ENCODE measurements around the gene ERC2.

Gene ERC2

DNA sequence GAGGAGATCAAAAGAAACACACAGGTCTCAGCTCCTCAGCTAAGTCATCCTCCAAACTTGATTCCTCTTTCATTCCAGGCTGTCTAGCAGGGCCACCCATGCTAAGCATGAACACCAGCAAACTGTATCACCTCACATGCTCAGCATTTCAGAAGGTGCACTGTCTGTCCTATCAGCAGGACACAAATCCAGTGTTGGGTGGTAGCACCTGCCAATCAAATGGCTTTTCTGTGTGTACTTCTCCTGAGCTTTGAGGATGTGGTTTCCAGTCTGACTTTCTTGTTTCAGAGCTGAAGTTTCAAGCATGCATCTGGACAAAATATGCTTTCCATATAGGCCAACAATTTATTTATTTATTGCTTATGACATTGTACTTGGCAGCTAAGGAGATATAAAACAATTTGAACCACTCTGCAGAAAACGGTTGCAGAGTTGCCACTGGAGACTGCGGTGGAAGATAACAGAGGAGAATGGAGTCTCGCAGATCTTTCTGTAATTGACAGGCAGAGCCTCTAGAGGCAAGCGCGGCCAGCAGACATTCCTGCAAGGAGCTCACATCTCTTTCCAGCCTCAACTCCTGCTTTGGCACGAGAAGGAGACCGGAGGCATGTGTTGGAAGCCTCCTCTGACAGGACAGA is 814.0 kb downstream of the ERC2 start:
- no peak for DNase-seq

DNA sequence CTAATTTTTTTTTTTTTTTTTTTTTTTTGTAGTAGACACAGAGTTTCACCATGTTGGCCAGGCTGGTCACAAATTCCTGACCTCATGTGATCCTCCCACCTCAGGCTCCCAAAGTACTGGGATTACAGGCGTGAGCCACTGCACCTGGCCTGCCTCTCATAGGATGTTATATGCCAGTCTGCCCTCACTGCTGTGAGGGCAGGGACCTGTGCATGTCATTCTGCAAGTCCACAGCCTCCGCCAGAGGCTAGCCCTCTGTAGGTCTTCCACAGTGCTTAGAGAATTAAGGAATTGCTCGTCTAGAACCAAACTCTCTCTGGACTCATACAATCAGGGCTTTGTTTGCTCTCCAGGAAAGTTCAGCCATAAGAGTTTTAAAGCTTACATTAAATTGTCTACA is 817.3 kb downstream of the ERC2 start:
- DNase-seq, result no peak

DNA sequence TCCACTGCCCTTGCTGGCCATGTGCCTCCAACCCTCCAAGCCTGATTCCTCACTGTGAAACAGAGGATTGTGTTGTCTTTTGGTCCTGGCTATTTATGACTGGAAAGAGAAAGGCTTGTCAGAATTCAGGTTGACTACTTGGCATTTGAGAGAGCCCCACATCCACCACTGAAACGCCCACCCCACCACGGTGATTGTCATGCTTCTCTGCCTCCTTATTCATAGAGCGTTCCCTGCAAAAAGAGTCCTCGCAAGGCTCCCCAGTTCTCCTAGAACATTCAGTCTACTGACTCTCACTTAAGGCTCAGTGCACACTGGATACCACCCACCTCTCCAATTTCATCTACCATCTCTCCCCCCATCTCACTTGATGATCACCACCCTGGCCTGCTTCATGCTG is 818.3 kb downstream of the ERC2 start:
- DNase-seq, result no peak

DNA sequence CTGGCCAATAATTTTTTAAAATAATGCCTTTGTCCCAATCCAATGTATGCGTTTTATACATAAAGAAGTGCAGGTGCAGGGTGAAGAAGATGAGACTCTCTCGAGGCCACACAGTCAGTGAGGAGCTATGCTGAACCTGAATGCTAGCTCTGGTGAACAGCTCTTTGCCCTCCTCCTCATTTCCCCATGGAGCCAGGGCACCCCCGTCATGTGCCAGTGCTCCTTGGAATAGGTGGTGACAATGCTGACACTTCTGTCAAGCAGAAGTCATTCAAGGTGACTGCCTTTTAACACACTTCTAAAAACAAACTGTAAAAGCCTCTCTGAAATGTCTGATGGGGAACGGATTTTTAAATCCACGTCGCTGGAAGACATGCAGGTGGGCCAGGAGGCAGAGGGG is 818.7 kb downstream of the ERC2 start:
- no peak for DNase-seq

DNA sequence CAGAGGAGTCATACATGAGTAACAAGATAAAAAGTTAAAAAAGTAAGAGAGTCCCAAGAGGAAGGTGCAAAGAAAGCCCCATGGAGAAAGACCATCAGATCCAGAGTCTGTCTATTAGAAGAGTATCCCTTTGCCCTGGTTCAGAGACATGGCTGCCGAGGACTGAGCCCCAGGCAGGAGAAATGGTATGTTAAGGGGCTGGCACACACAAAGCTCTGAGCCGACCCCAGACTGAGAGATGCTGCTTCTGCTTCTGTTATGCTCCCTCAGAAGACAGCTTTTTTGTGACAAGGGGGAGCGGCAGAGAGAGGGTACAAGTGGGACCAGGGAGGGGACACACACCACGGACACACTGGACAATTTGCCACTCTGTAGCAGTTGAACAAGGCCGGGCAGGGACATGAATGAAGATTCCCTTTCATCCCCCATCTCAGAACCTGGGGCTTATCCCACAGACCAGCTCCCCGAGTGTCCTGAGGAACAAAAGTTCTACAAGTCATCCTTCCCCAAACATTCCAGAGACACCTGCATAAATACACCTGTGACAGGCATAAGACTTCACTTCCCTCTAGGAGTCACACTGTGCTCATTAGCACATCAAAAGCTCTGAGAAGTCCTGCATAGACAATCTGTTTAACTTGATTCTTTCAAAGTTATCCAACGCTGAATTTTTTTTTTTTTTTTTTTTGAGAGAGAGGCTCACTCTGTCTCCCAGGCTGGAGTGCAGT is 819.5 kb downstream of the ERC2 start:
- no peak for DNase-seq

DNA sequence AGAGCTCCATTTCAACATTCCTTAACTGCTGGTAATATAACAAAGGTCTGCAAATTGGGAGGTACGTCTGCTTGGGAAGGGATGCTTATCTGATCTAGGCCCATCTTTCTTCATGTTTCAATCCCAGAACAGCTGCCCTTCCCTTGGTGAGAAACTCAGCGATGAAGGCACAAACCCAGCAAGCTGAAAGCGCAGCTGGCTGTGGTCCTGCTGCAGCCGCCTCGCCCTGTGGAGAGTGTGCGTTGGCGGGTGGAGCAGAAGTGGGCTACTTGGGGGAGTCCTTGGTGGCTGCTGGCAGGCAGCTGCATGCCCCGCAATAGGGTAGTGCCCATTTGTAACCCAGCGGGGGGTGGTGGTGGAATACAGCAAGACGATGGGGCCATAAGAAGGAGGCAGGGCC is 820.6 kb downstream of the ERC2 start:
- no peak for DNase-seq

DNA sequence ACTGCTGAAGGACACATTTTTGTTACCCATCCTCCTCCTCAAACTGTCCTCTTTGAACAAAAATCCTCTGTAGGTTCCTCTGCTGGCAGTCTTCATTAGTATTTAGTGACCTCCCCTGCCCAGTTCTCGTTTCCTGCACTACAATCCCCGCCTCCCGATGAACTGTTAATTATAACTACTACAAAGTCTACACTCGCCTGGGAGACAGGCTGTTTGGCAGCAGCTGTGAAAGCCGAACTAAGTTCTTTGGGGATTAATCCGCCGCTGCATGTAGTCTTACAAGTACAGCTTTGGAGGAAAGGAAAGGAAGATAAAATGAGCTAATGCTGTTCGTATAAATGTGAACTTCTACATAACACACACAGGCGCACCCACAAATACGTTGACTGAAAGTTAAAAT is 821.2 kb downstream of the ERC2 start:
- no peak for DNase-seq

DNA sequence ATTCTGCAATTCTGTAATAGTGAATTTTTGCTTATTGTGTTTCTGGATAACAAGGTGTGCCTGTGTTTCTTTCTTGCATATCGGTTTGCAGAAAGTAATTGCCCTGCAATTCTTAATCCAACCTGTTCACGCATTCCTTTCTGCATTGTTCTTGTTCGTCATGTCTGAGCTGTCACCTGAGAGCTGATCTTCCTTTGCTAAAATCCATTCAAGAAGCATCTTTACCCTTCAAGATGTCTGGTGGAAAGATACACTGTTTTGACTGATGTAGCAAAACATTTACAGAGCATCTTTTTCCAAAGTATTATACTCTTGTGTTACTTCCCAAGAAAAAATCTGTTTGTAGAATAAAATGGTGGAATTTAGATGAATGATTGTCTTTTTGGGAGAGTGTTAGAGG is 822.1 kb downstream of the ERC2 start:
- no peak for DNase-seq

DNA sequence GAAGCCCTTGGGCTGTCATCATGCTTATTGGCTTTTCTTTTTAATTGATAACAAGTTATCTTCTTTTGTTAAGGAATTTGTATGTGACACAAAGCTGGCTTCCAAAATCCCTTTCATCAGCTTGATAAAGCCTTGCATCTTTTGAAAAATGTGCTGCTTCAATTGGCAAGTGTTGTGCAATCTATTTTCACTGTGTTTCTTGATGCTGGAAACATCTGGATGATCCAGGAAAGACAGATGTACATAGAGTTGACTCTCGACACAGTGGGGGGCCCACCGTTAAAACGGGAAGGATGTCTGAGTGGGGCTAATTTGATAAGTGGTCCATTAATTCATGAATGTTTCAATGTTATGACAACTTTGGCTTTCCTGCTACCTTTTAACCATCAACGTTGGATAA is 822.8 kb downstream of the ERC2 start:
- DNase-seq, result no peak

DNA sequence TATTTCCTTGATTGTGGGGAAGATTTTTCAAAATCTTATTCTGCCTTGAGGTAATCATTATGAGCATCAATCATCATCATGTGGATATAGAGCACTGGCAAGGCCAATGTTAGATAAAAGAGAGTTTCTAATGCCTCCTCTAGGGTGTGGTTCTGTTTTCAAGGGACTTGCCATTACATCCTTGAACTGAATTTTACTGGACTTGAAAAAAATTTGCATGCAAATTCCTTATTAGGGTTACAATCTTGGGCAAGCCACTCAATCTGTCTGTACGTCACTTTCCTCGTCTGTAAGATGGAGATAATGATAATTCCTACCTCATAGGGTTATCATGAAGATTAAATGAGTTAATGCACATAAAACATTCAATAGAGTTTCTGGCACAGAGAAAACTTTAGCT is 825.0 kb downstream of the ERC2 start:
- no peak for DNase-seq

DNA sequence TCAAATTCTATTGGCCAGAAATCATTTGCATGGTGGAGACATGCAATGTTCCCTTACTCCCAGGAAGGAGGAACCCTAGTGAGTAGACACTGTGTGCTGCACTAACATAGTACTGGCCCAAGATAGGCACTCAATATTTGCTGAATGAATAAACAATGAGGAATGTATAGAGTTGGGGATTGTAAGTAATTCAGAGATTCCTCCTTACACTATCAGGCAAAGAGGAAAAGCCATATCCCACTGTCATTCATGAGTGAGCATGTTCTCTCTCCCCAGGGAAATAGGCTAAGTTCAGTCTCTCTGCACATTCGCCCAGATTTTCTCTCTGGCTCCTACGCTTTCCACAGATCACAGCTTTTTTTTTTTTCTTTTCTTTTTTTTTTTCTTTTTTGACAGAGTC is 826.3 kb downstream of the ERC2 start:
- no peak for DNase-seq

DNA sequence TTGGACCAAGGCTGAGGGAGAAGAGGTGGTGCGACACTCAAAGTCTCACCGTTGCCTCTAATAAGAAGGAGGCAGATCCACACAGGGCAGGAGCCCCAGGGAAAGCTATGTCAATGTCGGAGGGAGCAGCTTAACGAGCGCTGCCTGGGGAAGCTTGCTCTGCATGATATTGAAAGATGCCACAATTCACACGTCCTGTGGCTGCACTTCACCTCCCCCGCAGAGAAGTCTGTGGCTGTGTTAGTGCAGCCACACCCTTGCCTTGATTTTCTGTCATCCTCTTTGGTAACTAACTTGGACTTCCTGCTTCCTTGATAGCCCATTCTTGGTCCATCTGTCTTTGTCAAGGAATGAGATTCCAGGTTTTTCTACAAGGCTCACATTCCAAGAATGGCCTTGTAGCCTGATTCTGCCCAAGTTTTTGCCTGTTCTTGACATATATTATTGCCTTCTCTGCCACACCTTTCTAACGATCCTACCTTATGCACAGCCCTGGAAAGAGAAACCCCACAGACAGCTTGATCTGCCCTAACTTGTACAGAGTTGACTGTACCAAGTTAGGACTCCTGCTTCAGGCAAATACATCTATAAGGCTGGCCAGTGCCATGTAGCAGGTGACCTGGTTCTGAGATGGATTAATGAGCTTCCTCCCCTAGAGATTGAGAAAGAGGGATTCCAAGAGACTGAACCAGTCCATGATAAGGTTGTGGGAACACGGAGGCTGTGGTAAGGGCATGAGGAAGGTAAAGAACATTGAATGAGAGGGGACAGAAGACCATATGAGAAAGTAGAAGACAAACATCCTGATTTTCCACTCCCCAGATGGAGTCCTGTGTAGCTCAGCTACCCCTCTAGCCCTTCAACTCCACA is 828.1 kb downstream of the ERC2 start:
- no peak for DNase-seq

DNA sequence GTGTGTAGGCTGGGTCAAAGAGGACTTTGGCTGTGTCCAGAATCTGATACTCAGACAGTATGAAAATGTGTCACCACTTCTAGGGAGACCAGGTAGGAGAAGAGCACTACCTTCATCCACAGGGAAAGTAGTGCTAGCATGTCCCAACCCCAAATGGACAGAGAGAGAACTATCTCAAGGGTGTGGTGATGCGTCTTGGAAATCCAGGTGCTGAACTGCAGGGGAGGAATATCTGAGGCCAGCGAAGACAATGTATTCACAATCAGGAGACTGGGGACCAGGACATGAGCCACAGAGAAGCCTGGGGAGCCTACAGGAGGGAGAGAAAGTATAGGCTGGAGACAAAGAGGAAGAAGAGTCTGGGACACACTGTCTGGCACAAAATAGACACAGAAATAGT is 829.1 kb downstream of the ERC2 start:
- DNase-seq, result no peak

DNA sequence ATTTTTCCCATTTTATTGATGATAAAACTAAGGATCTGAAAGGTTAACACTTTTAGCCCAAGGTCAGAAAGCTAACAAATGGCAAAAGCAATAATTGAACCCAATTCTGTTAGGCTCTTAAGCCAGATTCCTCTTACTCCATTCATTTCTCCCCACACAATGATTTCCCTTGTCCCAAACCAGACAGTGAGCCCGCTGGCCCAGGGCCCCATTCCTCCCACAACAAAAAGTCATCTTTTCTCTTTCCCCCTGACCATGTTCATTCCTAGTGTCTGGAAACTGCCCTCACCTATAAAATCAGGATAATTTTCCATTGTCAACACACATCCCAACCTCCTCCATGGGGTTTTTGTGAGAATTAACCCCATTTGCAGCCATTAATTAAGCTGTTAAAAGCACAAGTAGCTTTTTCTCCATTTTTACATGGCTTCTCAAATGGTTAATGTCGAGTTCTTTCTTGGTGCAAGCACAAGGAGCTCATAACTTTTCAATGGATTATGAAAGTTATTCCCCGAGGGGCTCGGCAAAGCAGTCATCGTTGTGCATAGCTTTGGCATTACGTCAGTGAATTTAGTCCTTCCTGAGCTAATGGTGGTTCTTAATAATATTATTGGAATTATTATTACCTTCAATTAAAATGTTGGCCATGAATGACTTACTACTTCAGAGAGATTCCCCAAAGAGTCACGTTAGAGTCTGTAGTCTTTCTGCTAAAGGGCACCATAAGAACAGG is 830.2 kb downstream of the ERC2 start:
- DNase-seq, result no peak

DNA sequence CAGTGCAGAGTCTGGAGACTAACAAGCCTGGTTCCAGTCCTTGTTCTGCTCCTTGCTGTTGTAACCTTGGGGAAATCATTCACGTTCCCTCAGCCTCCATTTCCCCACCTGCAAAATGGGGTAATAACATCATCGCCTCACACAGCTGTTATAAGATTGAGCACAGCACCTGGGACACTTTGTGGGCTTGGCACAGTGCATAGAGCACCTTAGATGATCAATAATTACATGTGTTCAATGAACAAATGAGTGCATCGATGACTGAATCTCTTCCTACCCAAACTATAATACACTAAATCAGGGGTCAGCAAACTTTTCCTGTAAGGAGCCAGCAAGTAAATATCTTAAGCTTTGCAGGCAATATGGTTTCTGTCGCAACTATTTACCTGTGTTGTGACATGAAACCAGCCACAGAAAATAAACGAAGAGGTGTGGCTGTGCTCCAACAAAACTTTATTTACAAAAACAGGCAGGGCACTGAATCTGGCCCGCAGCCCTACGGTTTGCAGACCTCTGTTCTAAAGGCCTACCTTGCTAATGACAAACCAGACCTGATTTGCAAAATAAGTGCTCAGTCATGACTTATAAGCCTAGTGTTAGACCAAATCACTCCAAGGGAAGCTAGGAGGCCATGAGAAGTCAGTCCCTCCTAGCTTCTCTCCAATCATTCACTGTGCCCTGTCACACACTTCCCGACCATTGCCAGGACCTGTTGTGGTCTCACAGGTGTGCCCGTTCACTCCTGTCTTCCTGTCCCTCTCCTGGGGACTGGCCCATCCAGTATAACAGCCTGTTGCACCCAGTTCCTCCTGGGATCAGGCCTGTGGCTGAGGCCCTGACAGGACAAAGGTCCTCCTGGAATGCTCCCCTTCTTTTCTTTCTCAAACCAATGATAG is 831.7 kb downstream of the ERC2 start:
- no peak for DNase-seq

DNA sequence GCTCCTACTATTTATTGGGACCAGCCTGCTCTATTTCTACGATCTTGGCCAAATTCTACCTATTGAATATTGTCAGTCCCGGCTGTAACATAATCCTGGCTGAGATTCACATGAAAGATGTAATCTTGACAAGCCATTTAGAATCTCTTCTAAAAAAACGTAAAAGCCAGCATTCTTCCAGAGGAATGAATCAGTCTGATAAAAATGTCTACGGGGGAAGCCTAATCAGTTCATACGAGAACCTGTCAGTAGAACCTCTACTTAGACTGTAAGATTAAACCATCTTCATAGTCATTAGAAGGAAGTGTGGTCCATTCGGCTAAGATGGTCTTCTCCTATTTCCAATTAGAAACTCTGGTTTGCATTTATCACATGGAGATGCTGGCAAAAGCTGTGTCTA is 833.9 kb downstream of the ERC2 start:
- no peak for DNase-seq

DNA sequence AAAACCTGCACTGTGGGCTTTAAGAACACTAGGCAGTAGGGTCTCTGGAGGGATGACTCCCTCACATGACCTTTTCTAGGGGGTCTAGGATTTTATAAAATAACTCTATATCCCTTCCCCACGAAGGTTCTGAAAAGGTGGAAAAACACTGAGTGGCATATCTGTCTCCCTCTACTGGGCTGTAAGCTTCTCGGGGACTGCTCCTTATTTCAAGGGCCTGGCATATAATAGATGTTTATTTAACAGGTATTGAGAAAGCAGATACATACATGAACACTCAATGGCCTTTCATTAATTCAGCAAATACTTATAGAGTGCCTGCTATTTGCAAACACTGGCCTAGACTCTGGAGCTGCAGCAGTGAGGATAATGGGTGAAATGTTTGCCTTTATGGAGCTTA is 834.9 kb downstream of the ERC2 start:
- no peak for DNase-seq

DNA sequence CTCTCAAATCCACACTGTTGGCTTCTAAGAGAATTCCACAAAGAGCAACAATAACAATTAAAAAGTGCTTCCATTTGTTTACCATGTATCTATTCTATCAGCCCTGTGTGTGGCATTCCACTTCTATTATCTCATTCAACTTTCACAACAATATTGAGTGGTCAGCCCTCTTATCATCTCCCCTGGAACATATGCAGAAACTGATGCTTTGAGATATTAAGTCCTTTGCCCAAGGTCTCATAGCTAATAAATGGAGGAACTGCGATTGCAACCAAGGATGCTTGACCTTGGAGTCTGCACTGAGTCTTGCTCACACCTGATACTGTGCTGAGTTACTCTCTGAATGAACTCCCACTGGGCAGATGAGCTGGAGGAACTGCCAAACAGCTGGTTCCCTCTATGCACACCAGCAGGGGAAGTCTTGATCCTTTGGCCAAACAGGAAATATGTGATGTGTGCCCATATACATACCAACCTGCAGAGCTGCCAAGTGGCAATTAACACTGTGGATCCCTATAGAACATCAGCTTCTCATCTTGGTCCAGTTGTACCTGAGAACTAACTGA is 836.4 kb downstream of the ERC2 start:
- no peak for DNase-seq

DNA sequence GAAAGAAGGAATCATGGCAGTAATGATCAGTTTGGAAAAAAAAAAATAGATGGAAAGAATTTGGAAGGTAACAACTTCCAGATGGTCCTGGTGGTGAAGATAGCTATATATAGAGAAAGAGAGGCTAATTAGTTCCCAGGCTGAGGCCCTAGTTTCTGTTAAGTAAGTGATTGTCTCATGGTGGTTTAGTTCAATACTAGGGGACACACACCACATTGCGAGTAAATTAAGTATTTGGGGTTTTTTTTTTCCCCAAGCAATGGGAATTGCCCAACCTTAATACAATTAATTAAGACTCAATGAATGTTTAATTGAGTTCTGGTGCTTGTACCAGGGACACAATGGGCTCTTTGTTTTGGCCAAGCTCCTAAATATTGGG is 837.4 kb downstream of the ERC2 start:
- no peak for DNase-seq

DNA sequence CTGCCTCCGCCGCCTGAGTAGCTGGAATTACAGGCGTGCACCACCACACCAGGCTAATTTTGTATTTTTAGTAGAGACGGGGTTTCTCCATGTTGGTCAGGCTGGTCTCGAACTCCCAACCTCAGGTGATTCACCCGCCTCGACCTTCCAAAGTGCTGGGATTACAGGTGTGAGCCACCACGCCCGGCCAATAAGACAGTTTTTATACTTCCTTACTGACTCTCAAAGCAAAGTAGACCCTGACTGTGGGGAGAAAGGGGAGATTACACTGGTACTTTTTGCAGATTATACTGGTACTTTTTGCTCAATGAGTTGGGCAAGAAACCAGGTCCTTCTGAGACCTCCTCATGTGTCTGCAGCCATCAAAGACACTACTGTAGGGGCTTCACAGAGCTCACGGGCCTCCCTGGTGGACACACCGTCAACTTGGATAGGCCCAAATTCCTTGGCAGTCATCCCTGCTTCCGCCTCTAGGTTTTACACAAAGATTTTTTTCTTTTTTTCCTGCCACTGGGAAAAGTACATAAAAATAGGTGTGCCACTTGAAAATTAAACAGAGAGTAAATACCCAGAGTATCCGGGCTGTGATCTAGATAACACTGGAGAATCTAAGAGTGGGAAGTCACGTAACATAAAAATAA is 837.9 kb downstream of the ERC2 start:
- no peak for DNase-seq

DNA sequence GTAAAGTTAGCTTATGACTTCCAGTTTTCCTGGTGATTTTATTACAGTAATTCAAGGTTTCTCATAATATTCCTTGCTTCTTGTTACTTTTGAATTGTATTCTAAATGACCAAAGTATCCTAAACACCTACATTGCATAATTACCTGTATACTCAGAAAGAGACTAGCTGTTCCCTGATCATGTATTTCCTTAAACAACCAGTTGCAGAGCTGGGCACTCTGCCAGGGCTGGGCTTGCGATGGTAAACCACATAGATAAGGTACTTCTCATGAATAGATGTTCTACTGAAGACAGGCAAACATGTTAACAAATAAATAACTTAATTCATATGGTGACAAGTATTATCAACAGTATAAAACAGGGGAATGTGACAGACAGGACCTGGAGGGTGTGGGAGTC is 838.8 kb downstream of the ERC2 start:
- no peak for DNase-seq

DNA sequence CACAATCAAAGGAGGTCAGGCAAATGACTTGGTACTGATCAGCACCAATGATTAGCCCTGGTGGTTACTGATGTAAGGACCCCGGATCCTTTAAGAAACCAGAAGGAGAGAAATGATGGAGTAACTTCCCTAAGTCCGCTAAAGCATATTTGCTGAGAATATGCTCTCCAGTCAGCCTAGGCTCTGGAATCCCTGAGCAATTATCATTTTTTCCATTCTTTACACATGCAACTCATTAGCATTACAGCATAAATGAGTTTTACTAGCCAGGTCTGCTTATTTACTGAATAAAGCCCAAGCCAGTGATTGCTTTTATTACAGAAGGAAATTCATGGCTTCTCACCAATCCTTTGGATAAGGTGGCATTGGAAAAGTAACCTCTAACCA is 842.0 kb downstream of the ERC2 start:
- no peak for DNase-seq
